DOHH2 (cell line): Measurements from ENCODE around the gene RRBP1.

Experiments
- CTCF ChIP-seq: fragments of 200-600 bp; sonication (generic); IDR thresholded peaks from one replicate; pipeline ENCODE4 v1.5.1; 2014; ENCODE audit warnings: antibody characterized with exemption, mild to moderate bottlenecking, low read depth, low read length; ENCODE audit not compliant: poor library complexity, severe bottlenecking
- EZH2phosphoT487 ChIP-seq: fragments of 200-600 bp; sonication (generic); IDR thresholded peaks from 2 replicates; pipeline ENCODE4 v1.6.1; 2017; ENCODE audit warnings: borderline replicate concordance, mild to moderate bottlenecking, antibody characterized with exemption, low read length, moderate library complexity, mixed read lengths

- TF ChIP-seq CTCF = no peak
- TF ChIP-seq EZH2phosphoT487 = no peak
These were observed 113.8 kb downstream of the RRBP1 start for GRCh38 chr20:17568045-17568788.
